Measurements from ENCODE around the gene ZNF783.

The ZNF783 gene

GRCh38 chr7:149281508-149282330, 19.7 kb downstream of the ZNF783 start:
- no peak for DNase-seq (ENCODE audit: low read depth in 2 of 2)

- DNase-seq (ENCODE audit: low read depth in 2 of 2): no peak
Observed at GRCh38 chr7:149282331-149282655, 20.3 kb downstream of the ZNF783 start.

GRCh38 chr7:149283321-149283720, 21.3 kb downstream of the ZNF783 start:
- DNase-seq (ENCODE audit: low read depth in 2 of 2): no peak

DNA sequence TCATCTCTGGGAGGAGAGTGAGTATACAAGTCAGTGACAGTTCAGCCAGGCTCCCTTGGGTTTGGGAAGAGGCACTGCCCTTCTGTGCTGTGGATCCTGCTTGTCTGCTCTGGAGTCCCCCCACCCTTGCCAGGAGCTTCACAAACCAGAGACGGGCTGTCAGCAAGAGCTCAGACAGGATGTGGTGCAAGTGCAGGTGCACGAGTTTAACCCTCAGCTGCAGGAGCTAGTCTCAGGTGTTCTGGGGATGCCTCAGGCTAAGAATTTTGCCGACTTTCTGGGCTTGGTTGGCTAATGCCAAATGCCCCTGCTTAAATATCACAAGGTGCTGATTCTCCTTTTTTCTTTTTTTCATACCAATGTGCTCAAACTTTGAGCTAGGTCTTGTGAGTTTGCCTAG, 22.3 kb downstream of the ZNF783 start:
- DNase-seq (ENCODE audit: low read depth in 2 of 2): no peak

DNA sequence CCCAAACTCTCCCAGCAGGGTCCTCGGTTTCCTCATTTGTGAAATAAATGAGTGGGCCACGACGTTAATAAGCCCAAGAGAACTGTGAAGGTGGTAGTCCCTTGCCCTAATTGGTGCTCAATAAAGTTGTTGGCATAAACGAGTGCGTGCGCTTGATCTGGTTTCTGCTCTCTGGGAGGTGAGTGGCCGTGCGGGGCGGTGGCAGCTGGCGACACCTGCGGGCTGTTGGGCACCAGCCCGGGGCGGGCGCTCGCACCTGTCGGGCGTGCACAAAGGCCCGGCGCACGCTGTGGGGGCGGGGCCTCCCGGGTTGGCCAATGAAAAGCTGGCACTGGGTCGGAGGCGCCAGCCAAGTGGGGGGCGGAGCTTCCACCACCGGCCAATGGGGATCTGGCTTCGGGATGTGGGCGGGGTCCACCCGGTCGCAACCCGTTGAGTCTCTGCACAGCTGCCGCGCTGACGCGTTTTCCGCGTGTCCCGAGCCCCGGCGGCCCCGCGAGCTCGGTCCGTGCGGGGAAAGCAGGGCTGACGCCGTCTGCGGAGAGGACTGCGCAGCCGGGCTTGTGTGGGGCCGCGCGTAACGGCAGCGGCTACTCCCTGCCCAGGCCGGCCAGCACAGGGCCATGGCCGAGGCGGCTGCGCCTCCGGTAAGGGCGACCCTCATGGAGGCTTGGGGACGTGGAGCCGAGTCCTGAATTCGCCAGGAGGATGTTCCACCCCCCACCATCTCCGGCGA, 23.0 kb downstream of the ZNF783 start:
- peak; percentile 96 to 97 for DNase-seq (ENCODE audit: low read depth in 2 of 2)

DNA sequence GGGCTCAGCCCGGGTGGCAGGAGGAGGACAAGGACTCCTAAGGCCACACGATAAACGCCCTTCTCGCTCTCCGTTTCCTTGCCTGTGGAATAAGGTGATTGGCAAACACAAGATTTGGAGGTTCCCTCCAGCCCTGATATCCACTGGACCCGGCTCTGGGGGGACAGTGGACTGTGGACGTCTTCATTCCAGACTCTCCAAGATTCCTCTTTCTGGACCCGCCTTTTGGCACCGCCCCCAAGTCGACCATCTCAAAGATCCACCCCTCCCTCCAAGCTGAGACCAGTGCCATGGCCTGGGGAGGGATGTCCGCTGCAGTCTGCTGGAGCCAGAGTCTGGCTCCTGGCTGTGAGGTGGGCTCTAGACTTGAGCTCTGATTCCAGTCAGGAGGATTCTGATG, 23.6 kb downstream of the ZNF783 start:
- no peak for DNase-seq (ENCODE audit: low read depth in 2 of 2)

DNA sequence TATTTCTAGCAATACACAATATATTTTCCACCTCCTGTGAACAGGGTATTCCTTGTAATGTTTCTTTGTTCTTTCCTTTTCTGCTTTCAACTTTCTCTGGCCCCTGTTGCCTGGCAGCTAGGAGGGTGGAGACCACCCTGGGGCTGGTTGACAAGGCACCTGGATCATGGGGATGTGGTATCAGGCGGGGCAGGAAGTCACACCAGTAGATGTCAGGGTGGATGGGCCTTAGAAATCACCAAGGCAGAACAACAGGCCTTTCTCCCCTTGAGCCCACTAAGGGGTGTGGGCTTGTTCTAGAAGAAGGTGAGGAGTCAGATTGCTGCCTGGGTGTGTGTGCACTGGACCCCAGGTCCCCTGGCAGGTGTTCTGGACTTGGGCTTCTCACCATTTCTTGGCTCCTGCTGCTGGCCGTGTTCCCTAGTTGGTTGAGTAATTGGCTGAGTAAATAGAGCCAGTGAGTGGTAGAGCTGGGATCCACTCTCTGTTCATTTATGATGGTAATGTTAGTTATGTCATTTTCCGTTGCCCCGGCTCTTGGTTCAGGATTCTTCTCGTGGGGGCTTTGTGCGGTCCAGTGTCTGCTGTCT, 24.9 kb downstream of the ZNF783 start:
- DNase-seq (ENCODE audit: low read depth in 2 of 2): no peak

GRCh38 chr7:149287622-149288021, 25.6 kb downstream of the ZNF783 start:
- no peak for DNase-seq (ENCODE audit: low read depth in 2 of 2)

GRCh38 chr7:149289262-149289661, 27.3 kb downstream of the ZNF783 start:
- DNase-seq (ENCODE audit: low read depth in 2 of 2): no peak

- DNase-seq (ENCODE audit: low read depth in 2 of 2): no peak
Observed at GRCh38 chr7:149289856-149290255, 27.9 kb downstream of the ZNF783 start.

GRCh38 chr7:149291036-149291780, 29.2 kb downstream of the ZNF783 start:
- DNase-seq (ENCODE audit: low read depth in 2 of 2): no peak

GRCh38 chr7:149291781-149292461, 29.9 kb downstream of the ZNF783 start:
- no peak for DNase-seq (ENCODE audit: low read depth in 2 of 2)

DNA sequence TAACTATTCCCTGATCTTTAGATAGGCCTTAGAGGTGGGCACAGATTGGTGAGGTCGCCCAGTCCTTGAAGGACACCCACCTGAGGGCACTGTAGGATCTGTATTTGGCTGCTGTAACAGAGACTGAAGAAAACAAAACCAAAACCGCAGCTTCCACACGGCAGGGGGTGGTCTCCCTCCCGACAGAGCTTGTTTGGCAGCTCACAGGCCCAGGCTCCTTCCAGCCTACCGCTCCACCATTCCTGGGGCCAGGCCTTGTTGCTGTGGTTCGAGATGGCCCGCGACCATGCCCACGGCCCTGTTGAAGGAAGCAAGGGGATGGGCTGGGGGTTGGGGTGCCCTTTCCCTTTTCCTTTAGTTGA, 30.4 kb downstream of the ZNF783 start:
- DNase-seq (ENCODE audit: low read depth in 2 of 2): no peak

- no peak for DNase-seq (ENCODE audit: low read depth in 2 of 2)
Observed at GRCh38 chr7:149293338-149293737, 31.3 kb downstream of the ZNF783 start.

GRCh38 chr7:149293946-149294633, 32.1 kb downstream of the ZNF783 start:
- DNase-seq (ENCODE audit: low read depth in 2 of 2): no peak

- DNase-seq (ENCODE audit: low read depth in 2 of 2): no peak
Observed at GRCh38 chr7:149294634-149295480, 32.9 kb downstream of the ZNF783 start.

DNA sequence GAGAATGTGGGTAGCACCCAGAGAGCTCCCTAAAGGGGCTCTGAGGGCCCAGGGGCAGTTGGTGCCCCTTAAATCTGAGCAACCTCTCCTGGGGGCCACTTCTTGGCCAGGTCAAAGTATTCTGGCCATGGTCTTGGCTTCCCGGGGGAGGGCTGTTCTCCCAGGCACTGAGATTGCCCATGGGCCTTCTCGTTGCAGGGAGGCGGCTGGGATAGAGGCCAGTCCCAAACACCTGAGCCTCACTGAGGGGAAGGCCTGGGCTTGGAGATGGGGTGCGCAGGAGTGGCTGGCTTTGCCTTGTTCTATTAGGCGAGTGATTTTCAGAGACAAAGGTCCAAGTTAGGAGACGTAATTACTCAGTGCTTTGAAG, 33.5 kb downstream of the ZNF783 start:
- no peak for DNase-seq (ENCODE audit: low read depth in 2 of 2)

GRCh38 chr7:149296368-149296767, 34.4 kb downstream of the ZNF783 start:
- DNase-seq (ENCODE audit: low read depth in 2 of 2): no peak

DNA sequence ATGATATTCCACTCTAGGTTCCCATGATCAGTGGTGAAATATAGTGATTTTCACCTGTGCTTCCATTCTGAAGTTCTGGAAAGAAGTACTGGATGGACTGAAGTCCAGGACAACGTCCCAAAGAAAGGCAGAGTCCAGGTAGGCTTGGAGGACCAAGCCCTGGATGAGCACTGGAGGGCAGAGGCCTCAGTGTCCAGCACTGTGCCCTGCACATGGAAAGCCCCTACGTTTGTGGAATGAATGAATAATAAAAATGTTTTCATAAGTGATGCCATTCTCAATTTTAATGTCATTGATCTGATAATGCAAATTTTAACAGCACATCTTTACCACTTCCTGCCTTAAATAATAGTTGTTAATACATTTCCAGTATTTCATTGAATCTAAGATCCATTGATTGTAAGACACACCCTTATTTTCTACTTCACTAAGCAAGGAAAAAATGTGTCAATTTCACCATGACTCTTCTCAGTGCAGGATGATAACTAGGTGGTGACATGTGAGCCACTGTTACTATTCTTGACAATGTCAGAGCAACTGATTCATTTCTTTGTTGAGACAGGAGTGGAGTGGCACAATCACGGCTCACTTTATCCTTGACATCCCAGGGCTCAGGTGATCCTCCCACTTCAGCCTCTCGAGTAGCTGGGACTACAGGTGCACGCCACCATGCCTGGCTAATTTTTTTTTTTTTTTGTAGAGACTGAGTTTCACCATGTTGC, 35.2 kb downstream of the ZNF783 start:
- DNase-seq (ENCODE audit: low read depth in 2 of 2): no peak

Measured in stimulated activated CD8-positive, alpha-beta memory T cell treated with anti-CD3 and anti-CD28 coated beads, Interleukin-7, amount 100 ng/mL, for 1 hour (primary cell).